ENCODE data around the gene MTUS2.

Gene MTUS2

DNA sequence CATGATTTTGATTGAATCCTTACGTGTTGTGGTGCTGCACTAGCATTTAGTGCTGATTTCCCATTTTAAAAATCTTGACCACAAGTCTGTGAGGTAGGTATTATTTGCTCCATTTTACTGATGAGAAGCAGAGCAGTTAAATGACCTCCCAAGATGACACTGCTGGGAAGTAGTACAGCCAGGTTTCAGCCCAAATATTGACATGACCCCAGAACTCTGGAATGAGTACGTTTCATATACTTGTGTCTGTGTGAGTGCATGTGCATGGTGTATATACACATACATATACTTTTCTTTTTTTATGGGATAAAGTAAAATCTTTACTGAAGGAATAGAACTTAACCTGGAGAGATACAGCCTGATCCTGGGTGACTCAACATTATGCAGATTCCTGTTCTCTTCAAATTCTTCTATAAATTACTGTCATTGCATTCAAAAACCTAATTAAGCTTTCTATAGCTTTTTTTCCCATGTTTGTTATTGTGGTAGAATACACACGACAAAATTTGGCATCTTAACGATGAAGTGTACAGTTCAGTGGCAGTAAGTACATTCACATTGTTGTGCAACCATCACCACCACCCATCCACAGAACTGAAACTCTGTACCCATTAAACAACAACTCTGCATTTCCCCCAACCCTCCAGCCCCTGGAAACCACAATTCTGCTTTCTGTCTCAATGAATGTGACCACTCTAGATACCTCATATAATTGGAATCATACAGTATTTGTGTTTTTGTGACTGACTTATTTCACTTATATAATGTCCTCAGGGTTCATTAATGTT is 311.9 kb downstream of the MTUS2 start:
- TF ChIP-seq, protein P1, sequence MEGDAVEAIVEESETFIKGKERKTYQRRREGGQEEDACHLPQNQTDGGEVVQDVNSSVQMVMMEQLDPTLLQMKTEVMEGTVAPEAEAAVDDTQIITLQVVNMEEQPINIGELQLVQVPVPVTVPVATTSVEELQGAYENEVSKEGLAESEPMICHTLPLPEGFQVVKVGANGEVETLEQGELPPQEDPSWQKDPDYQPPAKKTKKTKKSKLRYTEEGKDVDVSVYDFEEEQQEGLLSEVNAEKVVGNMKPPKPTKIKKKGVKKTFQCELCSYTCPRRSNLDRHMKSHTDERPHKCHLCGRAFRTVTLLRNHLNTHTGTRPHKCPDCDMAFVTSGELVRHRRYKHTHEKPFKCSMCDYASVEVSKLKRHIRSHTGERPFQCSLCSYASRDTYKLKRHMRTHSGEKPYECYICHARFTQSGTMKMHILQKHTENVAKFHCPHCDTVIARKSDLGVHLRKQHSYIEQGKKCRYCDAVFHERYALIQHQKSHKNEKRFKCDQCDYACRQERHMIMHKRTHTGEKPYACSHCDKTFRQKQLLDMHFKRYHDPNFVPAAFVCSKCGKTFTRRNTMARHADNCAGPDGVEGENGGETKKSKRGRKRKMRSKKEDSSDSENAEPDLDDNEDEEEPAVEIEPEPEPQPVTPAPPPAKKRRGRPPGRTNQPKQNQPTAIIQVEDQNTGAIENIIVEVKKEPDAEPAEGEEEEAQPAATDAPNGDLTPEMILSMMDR (IDR thresholded peaks at IDR 0.05; ENCODE audit: control extremely low read depth, extremely low read depth, low read depth, missing control alignments), result no peak
- ChIA-PET POLR2A (no interaction called here), CTCF (no interaction called here)
- DNase-seq (ENCODE audit: extremely low spot score), result no peak

DNA sequence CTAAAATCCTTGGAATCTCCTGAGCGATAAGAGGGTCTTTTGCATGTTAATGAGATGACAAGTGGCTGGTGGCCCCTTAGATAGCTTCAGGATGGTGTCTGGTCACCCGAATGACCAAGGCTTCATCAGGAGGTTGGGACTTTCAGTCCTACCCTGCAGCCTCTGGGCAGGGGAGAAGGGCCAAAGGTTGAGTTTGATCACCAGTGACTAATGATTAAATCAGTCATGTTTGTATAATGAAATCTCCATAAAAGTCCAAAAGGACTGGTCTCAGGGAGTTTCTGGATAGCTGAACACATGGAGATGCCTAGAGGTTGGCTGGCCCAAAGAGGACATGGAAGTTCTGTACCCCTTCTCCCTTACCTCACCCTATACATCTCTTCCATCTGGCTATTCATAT is 316.2 kb downstream of the MTUS2 start:
- ChIA-PET CTCF (interaction anchor here (1.5 kb wide), 1 partner anchor 9 kb away, joined by 6 read pairs; no protein-coding TSS in a partner anchor), POLR2A (no interaction called here)
- TF ChIP-seq, protein P1 (IDR thresholded peaks at IDR 0.05; ENCODE audit: control extremely low read depth, extremely low read depth, low read depth, missing control alignments), result no peak
- DNase-seq (ENCODE audit: extremely low spot score), result no peak

DNA sequence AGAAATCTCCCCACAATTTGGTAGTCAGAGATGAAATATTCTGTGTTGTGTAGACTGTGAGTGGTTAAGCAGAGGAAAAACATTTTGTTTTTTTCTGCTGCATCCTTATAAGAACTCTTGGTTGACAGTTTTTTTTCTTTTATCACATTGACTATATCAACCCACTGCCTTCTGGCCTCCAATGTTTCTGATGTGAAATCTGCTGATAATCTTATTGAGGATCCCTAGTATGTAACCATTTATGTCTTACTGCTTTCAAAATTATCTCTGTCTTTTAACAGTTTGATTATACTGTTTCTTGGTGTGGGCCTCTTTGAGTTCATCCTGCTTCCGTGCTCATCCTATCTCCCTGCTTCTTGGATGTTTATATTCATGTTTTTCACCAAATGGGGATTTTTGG is 316.9 kb downstream of the MTUS2 start:
- no peak for DNase-seq (ENCODE audit: extremely low spot score)
- ChIA-PET CTCF (no interaction called here), POLR2A (no interaction called here)
- TF ChIP-seq, protein P1 (IDR thresholded peaks at IDR 0.05; ENCODE audit: control extremely low read depth, extremely low read depth, low read depth, missing control alignments), result no peak

DNA sequence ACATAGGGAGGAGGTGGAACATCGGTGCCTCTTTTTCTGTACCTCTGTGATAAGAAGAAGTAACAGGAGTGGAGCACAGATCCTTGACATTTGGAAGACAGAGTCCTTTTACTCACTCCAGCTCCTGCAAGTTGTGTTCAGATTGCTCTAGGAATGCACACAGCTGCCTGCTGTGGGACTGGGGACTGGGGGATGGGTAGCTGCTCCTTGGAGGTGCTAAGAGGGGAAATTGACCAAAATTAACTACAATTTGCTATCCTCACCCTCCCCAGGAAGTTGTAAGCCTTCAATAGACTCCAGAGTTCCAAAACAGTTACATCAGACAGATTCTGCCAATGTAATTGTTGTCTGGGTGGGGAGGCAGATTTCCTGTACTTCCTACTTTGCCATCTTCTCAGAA is 317.9 kb downstream of the MTUS2 start:
- TF ChIP-seq, protein P1 (IDR thresholded peaks at IDR 0.05; ENCODE audit: control extremely low read depth, extremely low read depth, low read depth, missing control alignments), result no peak
- DNase-seq (ENCODE audit: extremely low spot score), result no peak
- ChIA-PET POLR2A (no interaction called here), CTCF (interaction anchor here (1.4 kb wide), 1 partner anchor 77 kb away, joined by 3 read pairs; no protein-coding TSS in a partner anchor)

DNA sequence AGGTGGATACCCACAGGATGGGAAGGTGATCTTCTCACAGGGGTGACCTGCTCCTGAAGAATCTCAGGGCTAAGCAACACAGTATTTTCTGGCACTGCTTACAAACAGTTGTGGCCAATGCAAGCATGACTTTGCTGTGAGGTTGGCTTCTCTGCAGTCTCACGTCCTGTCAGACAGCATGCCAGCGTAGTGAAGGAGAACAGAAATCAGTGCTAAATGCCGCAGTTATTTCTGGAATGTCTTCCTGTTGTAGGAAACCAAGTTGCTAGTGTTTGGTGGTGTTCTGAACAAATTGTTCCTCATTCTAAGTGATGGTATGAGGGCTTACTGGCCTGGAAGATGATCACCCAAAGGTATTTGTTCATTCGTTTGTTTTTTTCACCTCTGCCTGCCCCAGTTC is 320.1 kb downstream of the MTUS2 start:
- TF ChIP-seq, protein P1 (IDR thresholded peaks at IDR 0.05; ENCODE audit: control extremely low read depth, extremely low read depth, low read depth, missing control alignments), result no peak
- CTCF ChIA-PET, result no interaction called here
- POLR2A ChIA-PET, result no interaction called here
- DNase-seq (ENCODE audit: extremely low spot score), result no peak

DNA sequence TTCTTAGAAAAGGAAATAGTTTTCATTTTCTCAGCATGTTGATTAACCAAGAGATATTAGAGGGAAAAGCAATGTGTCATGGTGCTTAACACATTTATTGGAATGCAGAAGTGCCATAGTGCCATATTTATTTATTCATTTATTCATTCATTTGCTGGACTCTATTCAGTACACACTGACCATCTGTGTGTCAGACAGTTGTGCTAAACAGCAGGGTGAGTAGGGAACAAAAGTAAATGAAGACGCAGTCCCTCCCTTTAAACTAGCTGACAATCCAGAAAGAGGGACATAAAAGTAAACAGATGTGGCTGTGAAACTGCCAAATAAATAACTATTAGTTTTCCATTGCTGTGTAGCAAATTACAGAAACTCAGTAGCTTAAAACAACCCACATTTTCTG is 323.7 kb downstream of the MTUS2 start:
- ChIA-PET POLR2A (no interaction called here), CTCF (interaction anchor here (0.7 to 1.0 kb wide), 2 partner anchors 13 to 17 kb away, joined by 3 to 4 read pairs; no protein-coding TSS in a partner anchor)
- TF ChIP-seq, protein P1 (IDR thresholded peaks at IDR 0.05; ENCODE audit: control extremely low read depth, extremely low read depth, low read depth, missing control alignments), result no peak
- no peak for DNase-seq (ENCODE audit: extremely low spot score)

Data from GM10248 (cell line).